Superior temporal gyrus (tissue), 1 donor: ENCODE results near the gene AK3.
A peak's percentile ranks its signal among the peaks of the same experiment; 100 is the strongest.
"Not testable (repeated sequence)": the region's sequence is repeated elsewhere in the genome, so short reads cannot be mapped to it uniquely, and the experiment has no call there.

Experiments used
- DNase-seq: peaks from one replicate; pipeline ENCODE4 v3.0.0-alpha.2; 2016; ENCODE audit errors: extremely low spot score

Gene AK3

GRCh38 chr9:4666042-4666699, 74.8 kb downstream of the AK3 start, which contains the start of gene SPATA6L:
SPATA6L (minus strand) TSS chr9:4666480; CDS start chr9:4666250, 230 bp downstream.
- peak; percentile 68 for DNase-seq

- peak; percentile 59 for DNase-seq
Measured at GRCh38 chr9:4665357-4665756, 75.6 kb downstream of the AK3 start.

GRCh38 chr9:4663956-4664355, 77.0 kb downstream of the AK3 start:
- peak; percentile 43 for DNase-seq

- DNase-seq: no peak
Measured at GRCh38 chr9:4662989-4663792, 77.8 kb downstream of the AK3 start.

GRCh38 chr9:4662108-4662988, 78.7 kb downstream of the AK3 start, which contains the start of gene PLPP6:
PLPP6 (plus strand) TSS chr9:4662294; CDS start chr9:4662376, 82 bp downstream.
- DNase-seq: peak; percentile 86

GRCh38 chr9:4661611-4662010, 79.4 kb downstream of the AK3 start:
- no peak for DNase-seq

- DNase-seq: no peak
Measured at GRCh38 chr9:4661165-4661564, 79.8 kb downstream of the AK3 start.

GRCh38 chr9:4660665-4661064, 80.3 kb downstream of the AK3 start:
- DNase-seq: not testable (repeated sequence)
